Frontal cortex (tissue), 4 donors: ENCODE results near the gene PRDM16. TPM values are rescaled to one million over a fixed set of nuclear protein-coding genes. Genes with fewer than 3 reads are reported as not detected.

Experiments used
- DNase-seq, 2 donors: peaks; one replicate each; pipeline ENCODE4 v3.0.0; 2012; ENCODE audit warnings: low spot score in 2 of 2
- FAIRE-seq: peaks from 2 replicates; lab custom pipeline; 2012; peaks lifted over from hg19 to GRCh38; lab: Jason Lieb, UNC
- total RNA-seq: library from RNA; depleted of rRNA; stranded (reverse); fragments of >200 nt; gene quantifications from one replicate; pipeline ENCODE4 v1.2.3, GENCODE V29; 2014
- donor health status: control.
- donor health status: control.
- donor health status: control.

Gene PRDM16
- total RNA-seq, 1 donor from 2014 or later: 1.6 TPM

DNA sequence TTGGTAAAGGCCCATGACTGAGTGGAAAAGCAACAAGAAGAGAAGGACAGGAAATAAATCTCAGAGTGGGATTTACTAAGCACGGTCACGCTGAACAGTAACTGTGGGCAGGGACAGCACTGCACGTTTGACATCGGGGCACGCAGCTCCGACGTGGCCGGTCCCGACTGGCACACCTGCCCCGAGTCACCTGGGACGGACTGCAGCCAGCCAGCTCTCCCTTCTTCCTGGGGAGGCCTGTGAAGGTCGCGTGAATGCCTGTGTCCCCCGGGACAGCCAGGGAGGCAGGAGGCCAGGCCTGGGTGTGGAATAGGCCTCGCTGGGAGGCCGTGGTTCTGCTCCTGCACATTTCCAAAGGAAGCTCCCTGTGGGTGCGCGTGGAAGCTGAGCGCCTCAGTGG is 140.2 kb downstream of the PRDM16 start:
- no peak for FAIRE-seq

DNA sequence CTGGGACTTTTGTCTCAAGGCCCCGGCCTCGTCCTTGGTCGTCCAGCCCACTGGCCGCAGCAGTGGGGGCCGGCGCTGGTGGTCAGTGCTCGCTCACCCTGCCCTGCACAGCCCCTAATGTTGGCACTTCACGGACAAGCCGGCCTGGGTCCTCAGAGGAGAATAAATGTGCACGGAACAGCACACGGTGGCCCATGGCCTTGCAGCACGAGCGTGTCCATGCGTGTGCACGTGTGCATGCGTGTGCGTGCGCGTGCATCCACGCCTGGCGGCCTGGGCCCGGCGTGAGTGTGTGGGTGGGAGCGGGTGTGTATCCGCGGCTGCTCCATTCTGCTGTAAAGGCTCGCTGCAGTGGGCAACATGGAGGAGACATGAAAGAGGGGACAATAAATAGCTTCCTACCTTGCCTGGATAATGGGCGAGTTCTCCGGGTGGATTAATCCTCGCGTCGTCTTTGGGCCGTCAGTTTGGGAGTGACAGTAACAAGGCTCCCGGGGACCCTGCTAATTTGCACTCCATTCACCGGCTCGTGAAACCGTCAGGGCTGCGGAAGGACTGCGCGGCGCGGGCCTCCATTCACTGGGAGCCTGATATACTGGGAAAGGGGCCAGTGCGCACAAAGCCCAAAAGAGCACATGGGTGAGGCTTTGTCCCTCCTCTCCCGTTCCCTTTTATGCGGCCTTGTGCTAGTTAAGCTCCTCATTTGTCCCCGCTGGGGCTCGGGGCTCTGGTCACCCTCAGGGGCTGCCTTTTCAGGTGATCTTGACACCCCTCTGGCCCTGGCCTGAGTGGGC is 142.8 kb downstream of the PRDM16 start:
- DNase-seq (peak; percentile 40 to 48), FAIRE-seq (no peak)

More for the DNA sequence above, 140.2 kb downstream of the PRDM16 start:
- DNase-seq: no peak

DNA sequence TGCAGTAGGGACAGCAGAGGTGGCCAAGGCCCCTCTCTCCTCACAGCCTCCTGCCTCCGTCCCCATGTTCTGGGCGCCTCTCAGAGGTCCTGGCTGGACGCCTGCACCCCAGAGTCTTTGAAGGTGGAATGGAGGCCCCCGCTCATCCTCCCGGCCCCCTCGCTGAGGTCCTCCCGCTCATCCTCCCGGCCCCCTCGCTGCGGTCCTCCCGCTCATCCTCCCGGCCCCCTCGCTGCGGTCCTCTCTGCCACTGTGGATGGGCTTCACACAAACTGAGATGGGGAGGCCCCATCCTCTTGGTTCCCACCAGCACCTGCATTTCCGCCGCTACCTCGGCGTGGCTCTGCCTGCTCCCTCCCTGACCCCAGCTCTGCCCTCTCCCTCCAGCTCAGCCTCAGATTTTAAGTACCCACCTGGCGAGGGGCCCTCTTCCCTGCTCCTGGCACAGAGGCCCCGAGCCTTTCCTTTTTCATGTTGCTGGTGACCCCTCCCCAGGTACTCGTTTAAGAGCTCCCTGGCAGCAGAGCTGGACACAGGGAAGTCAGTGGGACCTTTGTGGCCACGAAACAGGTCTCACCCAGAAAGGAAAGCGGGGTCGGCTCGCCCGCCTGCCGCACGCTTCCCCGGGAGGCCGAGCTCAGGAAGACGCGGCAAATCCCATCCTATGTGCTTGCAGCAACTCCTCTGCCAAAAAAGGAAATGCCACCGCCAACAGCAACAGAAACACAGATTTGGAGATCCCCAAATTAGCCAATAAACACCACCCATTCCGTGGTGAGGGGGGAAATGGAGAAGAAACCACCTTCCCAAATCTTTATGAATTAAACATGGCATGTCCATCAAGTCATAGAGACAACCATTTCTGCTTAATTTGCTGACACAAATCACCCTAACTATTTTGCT is 143.7 kb downstream of the PRDM16 start:
- FAIRE-seq (no peak), DNase-seq (no peak)

DNA sequence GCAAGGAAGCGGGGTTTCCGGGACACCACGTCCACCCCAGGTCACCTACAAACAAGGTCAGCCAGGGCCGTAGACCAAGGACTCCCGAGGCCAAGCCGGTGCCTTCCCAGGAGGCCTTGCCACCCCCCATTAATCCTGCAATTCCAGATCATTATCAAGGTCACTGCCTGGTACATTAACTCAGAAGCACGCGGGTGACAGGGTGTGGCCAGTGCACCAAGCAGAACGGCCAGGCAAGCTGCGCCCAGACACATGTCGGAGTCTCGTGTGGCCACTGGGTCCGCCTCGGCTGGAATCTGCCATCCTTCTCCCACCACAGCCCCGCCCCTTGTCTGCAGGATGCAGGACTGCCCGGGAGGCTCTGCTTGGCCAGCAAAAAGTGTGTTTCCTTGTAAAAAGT is 144.7 kb downstream of the PRDM16 start:
- no peak for FAIRE-seq
- no peak for DNase-seq

DNA sequence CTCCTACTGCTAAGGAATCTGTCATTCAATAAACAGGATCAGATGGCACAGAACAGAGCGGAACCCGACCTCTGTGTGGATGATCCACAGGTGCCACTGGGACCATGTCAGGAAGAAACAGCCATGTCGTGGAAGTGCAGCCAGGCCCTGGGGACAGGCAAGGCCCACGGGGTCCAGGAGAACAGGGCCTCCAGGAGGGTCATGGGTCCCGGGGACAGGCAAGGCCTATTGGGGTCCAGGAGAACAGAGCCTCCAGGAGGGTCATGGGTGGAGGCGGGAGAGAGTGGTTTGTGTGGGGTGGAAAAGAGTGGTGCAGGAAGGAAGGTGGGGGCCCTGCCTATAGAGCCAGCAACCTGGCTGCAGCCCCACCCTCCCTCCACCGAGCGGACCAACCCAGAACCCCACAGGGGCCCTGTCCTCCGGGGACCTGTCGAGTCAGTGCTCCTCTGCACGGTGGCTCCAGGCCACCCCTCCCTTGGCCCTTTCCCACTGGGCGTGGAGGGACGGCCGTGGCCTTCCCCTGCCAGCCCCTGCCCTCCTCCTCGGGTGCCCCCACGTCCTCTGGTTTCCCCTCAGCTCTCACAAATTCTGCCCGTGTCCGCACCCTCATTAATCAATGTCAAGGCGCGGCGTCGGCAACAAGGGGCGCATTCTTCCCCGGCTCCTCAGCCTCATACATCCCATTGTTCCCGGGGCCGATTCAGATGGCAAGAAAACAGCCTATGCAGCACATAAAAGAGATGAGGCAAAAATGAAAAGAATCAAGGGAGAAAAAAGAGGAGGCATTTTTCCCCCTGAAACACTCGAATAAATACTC is 146.4 kb downstream of the PRDM16 start:
- DNase-seq: peak; percentile 62 to 64
- no peak for FAIRE-seq

DNA sequence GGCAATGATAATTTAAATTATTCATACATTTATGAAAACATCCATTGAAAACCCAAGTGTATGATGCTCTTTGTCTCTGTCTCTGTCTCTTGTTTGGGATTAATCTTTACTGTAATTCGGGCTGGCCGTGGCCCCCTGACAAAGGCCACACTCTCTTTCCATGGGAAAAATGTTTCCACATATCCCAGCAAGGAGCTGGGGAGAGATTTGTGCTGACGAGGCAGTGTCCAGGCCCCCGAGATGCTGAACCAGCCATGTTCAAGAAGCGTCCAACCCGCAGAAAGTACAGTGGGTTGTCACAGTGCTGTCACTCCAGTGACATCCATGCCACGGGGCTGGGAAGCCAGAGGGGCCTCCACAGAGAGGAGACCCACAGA is 147.0 kb downstream of the PRDM16 start:
- DNase-seq (no peak), FAIRE-seq (no peak)

DNA sequence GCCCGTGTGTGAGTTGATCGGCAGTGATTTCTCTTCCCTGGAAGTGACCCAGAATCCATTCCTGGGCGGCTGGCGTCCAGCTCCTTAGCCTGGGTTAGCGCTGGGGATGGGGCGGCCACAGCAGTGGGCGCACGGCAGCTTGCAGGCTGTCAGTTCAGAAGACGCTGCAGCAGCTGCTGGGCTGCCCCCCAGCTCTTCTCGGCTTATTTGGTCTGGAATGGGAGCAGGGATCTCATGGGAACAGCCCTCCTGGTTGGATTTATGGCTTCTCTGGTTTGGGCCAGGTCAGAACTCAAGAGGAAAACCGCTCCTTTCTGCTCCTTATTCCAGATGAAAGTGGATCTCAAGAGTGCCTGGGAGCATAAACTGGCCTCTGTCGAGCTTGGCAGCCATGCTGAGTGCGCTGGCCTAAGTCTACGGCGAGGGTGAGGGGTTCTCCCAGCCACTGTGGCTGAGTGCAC is 148.2 kb downstream of the PRDM16 start:
- FAIRE-seq (no peak), DNase-seq (no peak)

DNA sequence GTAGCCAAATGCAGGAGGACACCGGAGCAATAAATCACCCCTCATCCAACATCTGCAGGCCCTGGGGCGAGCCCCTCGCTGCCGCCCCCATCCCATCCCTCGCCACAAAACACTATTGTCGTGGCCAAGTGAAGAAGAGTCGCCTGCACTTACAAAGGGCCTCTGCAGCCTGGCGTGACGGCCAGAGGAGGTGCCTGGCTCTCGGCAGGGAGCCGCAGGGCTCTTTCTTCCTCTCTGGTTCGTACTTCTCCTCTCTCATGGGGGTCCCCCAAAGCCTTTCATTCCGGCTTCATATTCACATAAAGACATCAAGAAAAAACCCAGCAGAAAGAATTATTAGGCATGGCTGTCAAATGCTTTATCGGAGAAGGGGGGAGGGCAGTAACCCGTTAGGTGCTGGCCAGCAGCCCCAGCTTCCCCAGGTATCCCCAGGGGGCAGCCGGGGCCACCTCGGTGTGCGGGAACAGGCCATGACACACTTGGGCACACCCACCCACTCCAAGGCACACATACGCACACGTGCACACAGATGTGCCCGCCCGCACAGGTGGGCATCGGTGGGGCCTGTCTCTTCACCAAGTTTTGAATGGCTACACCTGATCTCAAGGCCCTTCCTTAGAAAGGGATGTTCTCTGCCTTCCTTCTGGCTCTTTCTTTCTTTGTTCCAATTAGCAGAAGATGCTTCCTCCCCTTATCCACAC is 149.1 kb downstream of the PRDM16 start:
- FAIRE-seq (no peak), DNase-seq (no peak)

DNA sequence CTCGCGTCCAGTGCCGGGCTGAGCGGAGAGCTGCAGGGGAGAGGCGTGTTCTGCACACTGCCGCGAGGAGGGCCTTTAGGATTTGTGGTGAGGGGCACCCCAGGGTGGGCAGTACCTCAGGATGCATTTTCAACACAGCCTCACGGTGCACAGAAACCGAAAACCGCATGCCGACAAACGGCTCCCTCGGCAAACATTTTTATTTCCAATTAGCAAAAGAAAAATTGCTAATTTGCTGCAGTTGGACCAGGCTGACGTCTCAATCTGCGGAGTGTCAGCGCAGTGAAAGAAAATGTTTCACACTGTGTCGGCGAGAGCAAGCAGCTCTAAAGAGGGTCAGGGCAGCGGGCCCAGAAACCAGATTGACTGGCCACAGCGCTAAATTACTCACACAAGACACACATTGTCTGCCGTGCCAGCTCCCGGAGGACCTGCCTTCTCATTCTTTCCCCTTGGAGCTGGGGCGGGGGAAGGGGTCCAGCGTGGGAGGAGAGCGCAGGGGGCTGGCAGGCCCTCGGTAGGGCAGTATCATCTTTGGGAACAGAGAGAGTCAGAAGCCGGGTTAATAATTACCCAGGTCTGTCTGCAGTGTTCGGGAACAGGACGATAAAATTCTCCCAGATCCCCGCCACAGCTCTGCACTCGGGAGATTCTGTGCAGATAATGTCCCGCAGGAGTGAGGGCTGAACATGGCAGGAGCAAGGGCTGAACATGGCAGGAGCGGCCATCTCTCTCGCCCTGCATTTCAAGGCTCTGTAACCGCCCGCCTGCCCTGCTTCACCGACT is 150.2 kb downstream of the PRDM16 start:
- FAIRE-seq (peak; percentile 44), DNase-seq (peak; percentile 78 to 79)

DNA sequence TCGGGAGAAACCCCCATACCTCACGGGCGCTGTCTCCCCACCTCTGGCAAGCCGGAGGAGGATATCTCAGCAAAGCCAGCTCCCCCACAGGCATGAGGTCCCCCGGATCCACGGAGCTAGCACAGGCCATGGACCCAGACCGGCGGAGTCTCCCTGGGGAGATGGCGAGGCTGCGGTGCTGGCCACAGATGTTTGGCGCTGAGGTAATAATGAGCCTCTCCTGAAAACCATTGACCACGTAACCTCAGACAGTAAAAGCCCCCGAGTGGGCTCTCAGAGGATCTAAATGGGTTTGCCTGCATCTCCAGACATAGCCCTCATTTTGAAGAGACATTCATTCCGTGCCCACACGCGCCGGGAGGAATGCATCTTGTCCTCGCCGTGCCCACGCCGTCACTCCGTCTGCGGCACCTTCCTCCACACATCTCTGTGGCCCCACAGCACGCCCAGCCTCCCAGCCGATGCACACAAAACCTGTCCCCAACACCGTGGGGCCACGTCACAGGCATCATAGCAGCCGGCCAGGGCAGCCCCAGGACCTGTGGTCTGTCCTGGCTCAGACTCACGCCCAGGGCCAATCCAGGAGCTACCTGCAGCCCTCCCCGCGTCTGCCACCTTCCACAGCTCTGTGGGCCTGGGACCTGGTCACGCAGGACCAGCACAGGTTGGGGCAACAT is 150.9 kb downstream of the PRDM16 start:
- DNase-seq (no peak), FAIRE-seq (no peak)

DNA sequence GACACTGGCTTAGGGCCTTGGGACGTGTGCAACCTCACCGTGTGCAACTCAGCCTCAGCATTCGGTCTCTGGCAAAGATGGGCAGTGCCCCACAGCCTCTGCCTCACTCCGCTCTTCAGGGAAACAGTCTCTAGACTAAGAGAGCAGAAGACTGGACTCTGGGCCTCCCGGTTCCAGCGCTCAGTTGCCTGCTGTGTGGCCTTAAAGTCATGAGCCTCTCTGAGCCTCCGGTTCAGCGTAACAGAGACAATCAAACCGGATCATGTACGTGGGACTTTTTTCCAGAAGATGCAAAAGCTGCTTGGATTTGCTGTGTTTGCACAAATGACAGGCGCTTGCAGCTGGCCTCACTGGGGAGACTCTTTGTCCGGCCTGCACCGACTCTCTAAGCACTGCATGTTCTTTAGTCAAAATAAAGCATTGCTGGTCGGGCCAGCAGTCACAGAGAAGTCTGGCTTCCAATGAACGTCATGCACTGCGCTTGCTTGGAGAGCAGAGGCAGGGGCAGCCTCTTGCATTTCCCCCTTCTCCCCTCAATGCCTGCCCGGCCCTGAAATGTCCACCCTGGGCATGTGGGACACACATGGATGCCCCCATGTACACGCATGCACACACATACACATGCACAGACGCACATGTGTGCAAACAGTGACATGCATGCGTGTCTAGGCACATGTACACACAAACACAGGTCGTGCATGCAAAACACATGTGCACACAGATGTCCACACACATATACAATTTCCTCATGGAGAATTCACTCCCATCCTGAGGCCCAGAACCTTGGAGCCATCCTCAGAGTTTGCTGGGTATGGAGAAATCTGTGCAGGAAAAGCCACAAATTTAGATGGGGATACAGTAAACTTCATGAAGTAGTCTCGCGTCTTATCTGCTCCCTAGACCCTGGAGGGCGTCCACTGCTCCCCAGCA is 152.4 kb downstream of the PRDM16 start:
- DNase-seq (peak in 1 of 2 donors; percentile 50), FAIRE-seq (no peak)

DNA sequence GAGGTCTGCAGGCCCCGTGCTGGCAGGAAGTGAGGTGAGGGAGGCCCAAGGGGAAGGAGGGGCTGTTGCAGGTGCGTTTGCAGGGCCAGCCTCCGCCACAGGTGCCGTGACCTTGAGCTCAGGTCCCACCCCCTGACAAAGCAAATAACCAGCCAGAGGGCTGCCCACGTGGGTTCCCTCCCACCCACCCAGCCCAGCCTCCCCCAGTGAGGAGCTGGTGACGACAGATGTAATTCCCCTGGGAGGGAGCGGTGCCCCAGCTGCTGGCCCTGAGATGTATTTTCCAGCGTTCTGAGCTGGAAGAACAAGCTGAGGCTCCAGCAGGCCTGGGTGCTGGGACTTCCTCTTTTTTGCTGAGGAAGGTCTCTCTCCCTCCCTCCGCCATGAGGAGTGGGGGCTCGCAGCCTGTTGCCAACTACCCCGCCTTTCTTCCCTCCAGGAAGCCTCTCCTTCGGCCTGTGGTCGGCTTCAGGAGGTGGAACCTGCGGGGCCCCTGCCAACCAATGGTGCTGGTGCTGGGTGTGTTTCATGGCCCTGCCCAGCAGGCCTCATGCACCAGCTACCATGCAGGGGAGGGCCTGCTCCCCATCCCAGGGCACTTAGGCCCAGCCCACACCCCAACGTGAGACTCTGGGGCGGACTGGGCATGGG is 153.2 kb downstream of the PRDM16 start:
- no peak for FAIRE-seq
- DNase-seq: no peak

DNA sequence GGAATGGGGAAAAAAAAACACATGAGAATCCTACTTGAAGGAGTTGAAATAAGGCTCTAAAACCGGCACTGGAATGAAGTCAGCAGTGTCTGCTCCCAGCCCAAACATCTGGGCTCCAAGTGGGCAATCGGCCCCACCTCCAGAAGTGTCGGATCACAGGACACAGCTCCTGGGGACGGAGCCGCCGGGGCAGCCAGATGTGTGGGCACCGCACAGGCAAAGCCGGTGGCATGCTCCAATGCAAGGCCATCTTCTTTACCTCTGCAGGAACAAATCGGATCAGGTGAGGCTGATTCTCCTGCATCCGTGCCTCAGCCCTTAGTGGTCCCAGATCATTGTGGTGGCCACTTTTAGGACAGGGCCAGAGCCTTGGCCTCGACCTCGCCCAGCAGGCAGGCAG is 156.7 kb downstream of the PRDM16 start:
- FAIRE-seq: no peak
- no peak for DNase-seq

DNA sequence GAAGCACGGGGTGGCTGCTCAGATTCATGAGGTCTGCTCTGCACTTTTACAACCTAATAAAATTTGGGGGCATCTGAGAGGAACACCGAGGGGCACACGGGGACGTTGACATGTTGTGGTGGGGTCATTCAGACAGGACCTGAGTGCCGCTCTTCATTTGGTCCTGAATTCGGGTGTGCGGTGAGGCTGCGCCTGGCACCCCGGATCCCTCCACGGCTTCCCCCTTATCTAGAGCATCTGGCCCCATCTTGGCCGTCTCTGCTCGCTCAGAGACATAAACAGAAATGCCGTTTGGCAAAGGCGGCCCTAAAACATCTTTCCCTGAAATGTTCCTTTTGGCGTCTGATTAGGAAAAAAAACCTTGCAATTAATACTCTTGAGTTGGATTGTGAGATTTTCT is 157.2 kb downstream of the PRDM16 start:
- DNase-seq: peak in 1 of 2 donors; percentile 59
- FAIRE-seq: no peak

DNA sequence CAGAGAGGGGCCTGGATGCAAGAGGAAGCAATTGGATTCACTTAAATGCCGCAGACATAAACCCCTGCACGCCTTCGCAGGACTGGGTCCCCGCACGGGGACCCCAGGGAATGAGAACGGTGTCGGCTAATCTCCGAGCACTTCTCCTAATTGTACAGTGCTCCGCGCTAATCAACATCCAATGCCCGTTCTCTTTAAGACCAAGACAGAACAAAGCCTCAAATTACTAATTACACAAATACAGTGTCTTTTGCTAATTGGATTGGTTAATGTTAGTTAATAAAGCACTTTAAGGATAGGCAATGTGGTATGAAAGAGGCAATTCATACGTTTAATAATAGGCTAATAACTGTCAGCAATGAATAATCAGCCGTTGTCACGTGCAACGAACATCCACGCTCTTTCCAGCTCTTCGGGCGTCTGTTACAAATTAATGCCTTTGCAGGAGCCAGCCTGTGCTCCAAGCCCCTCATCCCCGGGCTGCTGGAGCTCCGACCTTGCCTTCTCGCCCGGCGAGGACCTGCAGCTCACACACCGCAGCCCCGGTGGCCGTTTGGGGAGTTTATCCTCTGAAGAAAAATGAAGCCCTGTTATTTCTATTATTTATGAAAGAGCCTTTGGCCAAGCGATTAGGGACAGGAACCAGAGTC is 157.8 kb downstream of the PRDM16 start:
- no peak for FAIRE-seq
- DNase-seq: no peak

DNA sequence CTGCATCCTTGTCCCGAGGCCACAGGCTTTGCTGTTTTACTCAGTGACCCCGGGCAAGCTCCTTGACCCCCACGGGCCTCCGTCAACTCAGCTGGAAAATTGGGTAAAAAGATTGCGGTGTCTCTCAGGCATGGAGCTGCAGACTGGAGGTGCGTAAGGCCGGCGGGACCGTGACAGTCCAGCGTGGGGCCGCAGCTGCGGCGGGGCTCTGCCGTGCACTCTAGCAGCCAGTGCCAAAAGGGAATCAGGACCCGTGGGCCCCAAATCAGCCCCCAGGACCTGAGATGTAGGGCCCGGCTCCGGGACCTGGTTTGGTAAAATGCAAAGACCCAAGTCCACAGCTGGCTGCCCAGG is 158.3 kb downstream of the PRDM16 start:
- DNase-seq: no peak

More for the DNA sequence above, 158.3 kb downstream of the PRDM16 start:
- FAIRE-seq: no peak
